Endothelial cell of hepatic sinusoid (primary cell): ENCODE data around the gene PRICKLE3.
"Not testable (repeated sequence)": the region's sequence is repeated elsewhere in the genome, so short reads cannot be mapped to it uniquely, and the experiment has no call there.

ENCODE experiments used
- in situ Hi-C: cut with HindIII; loops from 2 replicates; pipeline ENCODE4 v1.10.0; 2017; ENCODE audit warnings: low sequenced_read_pairs

PRICKLE3 gene

GRCh38 chrX:49163555-49164419 lies 22.4 kb downstream of the PRICKLE3 start:
- in situ Hi-C loops: no loop called here

- in situ Hi-C loops: no loop called here
Observed at GRCh38 chrX:49162620-49163019, 23.6 kb downstream of the PRICKLE3 start, which contains the start of gene MAGIX. Gene MAGIX, plus strand, starts transcription at chrX:49162758. Its CDS starts 132 bp downstream, at chrX:49162890.

- in situ Hi-C loops: no loop called here
Observed at GRCh38 chrX:49161632-49162031, 24.5 kb downstream of the PRICKLE3 start.

GRCh38 chrX:49160908-49161307 lies 25.3 kb downstream of the PRICKLE3 start:
- in situ Hi-C loops: no loop called here

- in situ Hi-C loops: loop anchor here (10.0 kb wide), 1 partner anchor 98 kb away; no protein-coding TSS in a partner anchor
Observed at GRCh38 chrX:49157194-49157593, 29.0 kb downstream of the PRICKLE3 start.

- in situ Hi-C loops: loop anchor here (10.0 kb wide), 1 partner anchor 99 kb away; no protein-coding TSS in a partner anchor
Observed at GRCh38 chrX:49155900-49156837, 30.0 kb downstream of the PRICKLE3 start.

- in situ Hi-C loops: loop anchor here (10.0 kb wide), 1 partner anchor 99 kb away; no protein-coding TSS in a partner anchor
Observed at GRCh38 chrX:49155243-49155899, 30.8 kb downstream of the PRICKLE3 start.

GRCh38 chrX:49153467-49153866 lies 32.7 kb downstream of the PRICKLE3 start:
- in situ Hi-C loops: loop anchor here (10.0 kb wide), 1 partner anchor 101 kb away; no protein-coding TSS in a partner anchor

GRCh38 chrX:49149291-49149690 lies 36.9 kb downstream of the PRICKLE3 start:
- in situ Hi-C loops: not testable (repeated sequence)

- in situ Hi-C loops: not testable (repeated sequence)
Observed at GRCh38 chrX:49148390-49149100, 37.6 kb downstream of the PRICKLE3 start.

GRCh38 chrX:49147936-49148335 lies 38.2 kb downstream of the PRICKLE3 start:
- in situ Hi-C loops: no loop called here

GRCh38 chrX:49147282-49147681 lies 38.9 kb downstream of the PRICKLE3 start:
- in situ Hi-C loops: no loop called here

GRCh38 chrX:49143154-49143553 lies 43.0 kb downstream of the PRICKLE3 start:
- in situ Hi-C loops: not testable (repeated sequence)

- in situ Hi-C loops: not testable (repeated sequence)
Observed at GRCh38 chrX:49142264-49142663, 43.9 kb downstream of the PRICKLE3 start.

- in situ Hi-C loops: no loop called here
Observed at GRCh38 chrX:49139713-49140112, 46.5 kb downstream of the PRICKLE3 start.

- in situ Hi-C loops: no loop called here
Observed at GRCh38 chrX:49137492-49137891, 48.7 kb downstream of the PRICKLE3 start.

GRCh38 chrX:49133759-49134158 lies 52.4 kb downstream of the PRICKLE3 start:
- in situ Hi-C loops: no loop called here

- in situ Hi-C loops: not testable (repeated sequence)
Observed at GRCh38 chrX:49132275-49132674, 53.9 kb downstream of the PRICKLE3 start.

GRCh38 chrX:49129427-49129826 lies 56.7 kb downstream of the PRICKLE3 start:
- in situ Hi-C loops: no loop called here

GRCh38 chrX:49127742-49128258 lies 58.4 kb downstream of the PRICKLE3 start:
- in situ Hi-C loops: not testable (repeated sequence)
